A549 (cell line): ENCODE results near the gene SCARB2. TPM values are rescaled to one million over a fixed set of nuclear protein-coding genes. Genes with fewer than 3 reads are reported as not detected.
A peak's percentile ranks its signal among the peaks of the same experiment; 100 is the strongest.

ENCODE experiments used
- ATAC-seq, 2 experiments: fragments of 200-7000 bp in 1 of 2; fragments of >200 bp in 1 of 2; cut with Nextera tagmentation in 1 of 2; cut with Tn5 transposase in 1 of 2; 3 replicates each; pipeline versions ENCODE4 v1.8.0 to v1.9.1; 2018 to 2020; ENCODE audit warnings: mild to moderate bottlenecking in 1 of 2, moderate library complexity in 1 of 2
- CTCF ChIA-PET: fragments of 300-600 bp; sonication (Branson Sonifier 250); formaldehyde crosslinking; extraction: SDS; loops from one replicate; lab custom pipeline; 2021; ENCODE audit warnings: antibody characterized with exemption, inconsistent platforms; lab: Yijun Ruan, JAX
- POLR2A ChIA-PET: fragments of 350-600 bp; formaldehyde crosslinking; extraction: SDS; loops from one replicate; lab custom pipeline; 2021; ENCODE audit warnings: antibody characterized with exemption, inconsistent platforms; lab: Yijun Ruan, JAX
- DNase-seq, 2 experiments: peaks; one replicate each; pipeline versions ENCODE4 v3.0.0 to v3.0.0-alpha.2; 2011 to 2016; ENCODE audit warnings: low read depth in 1 of 2, low spot score in 1 of 2
- FAIRE-seq: peaks from 2 replicates; lab custom pipeline; 2011; peaks lifted over from hg19 to GRCh38; lab: Jason Lieb, UNC
- H3K27ac ChIP-seq, 2 experiments: fragments of >200 bp; sonication (Bioruptor Twin); formaldehyde crosslinking; 3 replicates each; pipeline ENCODE4 v1.5.1; 2016 to 2017
- H3K4me1 ChIP-seq: fragments of >200 bp; sonication (Bioruptor Twin); formaldehyde crosslinking; 3 replicates; pipeline ENCODE4 v1.6.1; 2016
- H3K4me2 ChIP-seq: fragments of >200 bp; sonication (Bioruptor Twin); formaldehyde crosslinking; 3 replicates; pipeline ENCODE4 v1.6.1; 2016
- H3K4me3 ChIP-seq: fragments of >200 bp; sonication (Bioruptor Twin); formaldehyde crosslinking; 3 replicates; pipeline ENCODE4 v1.5.1; 2016
- H3K9me3 ChIP-seq: fragments of >200 bp; sonication (Bioruptor Twin); formaldehyde crosslinking; 3 replicates; pipeline ENCODE4 v1.6.1; 2016
- CBX8 ChIP-seq: fragments of 200-600 bp; sonication (generic); IDR thresholded peaks from 2 replicates; pipeline ENCODE4 v1.6.1; 2016
- CHD2 ChIP-seq: fragments of 150-350 bp; IDR thresholded peaks from 2 replicates; pipeline ENCODE4 v1.6.1; 2014; ENCODE audit warnings: low read length; ENCODE audit not compliant: partially characterized antibody
- E2F6 ChIP-seq: IDR thresholded peaks from 2 replicates; pipeline ENCODE4 v1.6.1; 2012; ENCODE audit warnings: low read depth, borderline replicate concordance
- EHF ChIP-seq: fragments of 250-450 bp; sonication (Bioruptor Pico); IDR thresholded peaks from 2 replicates; pipeline ENCODE4 v1.5.0; 2020; ENCODE audit warnings: mild to moderate bottlenecking
- GATA3 ChIP-seq: IDR thresholded peaks from 2 replicates; pipeline ENCODE4 v1.6.1; 2012; ENCODE audit warnings: borderline replicate concordance
- HEYL ChIP-seq: fragments of 250-450 bp; sonication (Bioruptor Pico); IDR thresholded peaks from 2 replicates; pipeline ENCODE4 v1.8.0; 2021; ENCODE audit warnings: mild to moderate bottlenecking, moderate library complexity
- HOXB13 ChIP-seq: fragments of 250-450 bp; sonication (Bioruptor Pico); IDR thresholded peaks from 2 replicates; pipeline ENCODE4 v1.5.0; 2020; ENCODE audit warnings: low read depth, mild to moderate bottlenecking, moderate library complexity
- KDM5A ChIP-seq: fragments of 200-600 bp; sonication (generic); IDR thresholded peaks from 2 replicates; pipeline ENCODE4 v1.6.1; 2016; ENCODE audit warnings: antibody characterized with exemption, mild to moderate bottlenecking
- MAZ ChIP-seq: fragments of 150-350 bp; IDR thresholded peaks from 2 replicates; pipeline ENCODE4 v1.6.1; 2014; ENCODE audit warnings: antibody characterized with exemption, low read depth, low read length, borderline replicate concordance
- NFE2L2 ChIP-seq: fragments of 150-350 bp; conservative IDR thresholded peaks from 2 replicates; pipeline ENCODE4 v1.6.1; 2014; ENCODE audit warnings: low read length
- NPAS2 ChIP-seq: fragments of 250-450 bp; sonication (Bioruptor Pico); IDR thresholded peaks from 2 replicates; pipeline ENCODE4 v1.8.0; 2022; ENCODE audit warnings: mild to moderate bottlenecking, moderate library complexity, borderline replicate concordance
- NR3C1 ChIP-seq: fragments of >200 bp; sonication (Bioruptor Twin); formaldehyde crosslinking; IDR thresholded peaks from 3 replicates; pipeline ENCODE4 v1.6.1; 2017
- PBX3 ChIP-seq: IDR thresholded peaks from 2 replicates; pipeline ENCODE4 v1.6.1; 2012
- POLR2A ChIP-seq: IDR thresholded peaks from 2 replicates; pipeline ENCODE4 v1.6.1; 2012; ENCODE audit warnings: mild to moderate bottlenecking, low read length
- POLR2AphosphoS2 ChIP-seq: conservative IDR thresholded peaks from 2 replicates; pipeline ENCODE4 v1.6.1; 2012; ENCODE audit warnings: low read length, improper control_type of control experiment, inconsistent platforms
- RAD21 ChIP-seq, 2 experiments: fragments of >200 bp in 1 of 2; sonication (Bioruptor Twin) in 1 of 2; formaldehyde crosslinking in 1 of 2; IDR thresholded peaks in 1 of 2; conservative IDR thresholded peaks in 1 of 2; 2 replicates in 1 of 2; 3 replicates in 1 of 2; pipeline ENCODE4 v1.6.1; 2012 to 2018; ENCODE audit warnings: inconsistent platforms in 1 of 2
- RARB ChIP-seq: fragments of 250-450 bp; sonication (Bioruptor Pico); IDR thresholded peaks from 2 replicates; pipeline ENCODE4 v1.8.0; 2021; ENCODE audit warnings: mild to moderate bottlenecking, moderate library complexity
- RCOR1 ChIP-seq: fragments of 150-350 bp; IDR thresholded peaks from 2 replicates; pipeline ENCODE4 v1.6.1; 2014; ENCODE audit warnings: antibody characterized with exemption, low read length, low read depth
- REST ChIP-seq: fragments of 200-600 bp; sonication (generic); IDR thresholded peaks from 2 replicates; pipeline ENCODE4 v1.6.1; 2016; ENCODE audit warnings: antibody characterized with exemption, mild to moderate bottlenecking, moderate library complexity
- SMC3 ChIP-seq: fragments of >200 bp; sonication (Bioruptor Twin); formaldehyde crosslinking; IDR thresholded peaks from 3 replicates; pipeline ENCODE4 v1.6.1; 2018; ENCODE audit warnings: inconsistent platforms
- TFCP2L1 ChIP-seq: fragments of 250-450 bp; sonication (Bioruptor Pico); IDR thresholded peaks from 2 replicates; pipeline ENCODE4 v1.5.0; 2021; ENCODE audit warnings: mild to moderate bottlenecking
- ZC3H11A ChIP-seq: fragments of 450-650 bp; IDR thresholded peaks from 2 replicates; pipeline ENCODE4 v1.6.1; 2014; ENCODE audit warnings: antibody characterized with exemption, mild to moderate bottlenecking
- ZNF302 ChIP-seq: fragments of 250-450 bp; sonication (Bioruptor Pico); IDR thresholded peaks from 2 replicates; pipeline ENCODE4 v1.9.0; 2021; ENCODE audit warnings: inconsistent platforms, mild to moderate bottlenecking, moderate library complexity
- ZSCAN20 ChIP-seq: fragments of 250-450 bp; sonication (Bioruptor Pico); IDR thresholded peaks from 2 replicates; pipeline ENCODE4 v1.8.0; 2022; ENCODE audit warnings: mild to moderate bottlenecking, moderate library complexity
- WGBS: methylation state at CpG from one replicate; pipeline ENCODE4 v1.1.6; 2017; ENCODE audit errors: missing lambda C conversion rate; 5-methylcytosine and 5-hydroxymethylcytosine counted together
- polyA plus RNA-seq, 4 experiments: library from polyadenylated mRNA; depleted of rRNA in 3 of 4; stranded (reverse); fragments of >200 nt; fragmentation: RNase III in 1 of 4; extraction: RNeasy Plus Mini Kit Qiagen cat#74134 plus additional on column Dnase treatment in 1 of 4; gene quantifications; 2 replicates in 3 of 4; 3 replicates in 1 of 4; pipeline ENCODE4 v1.2.3, GENCODE V29; 2011 to 2017

Gene SCARB2
- polyA plus RNA-seq, 2 of the 4 experiments (the other 2 are of a cell fraction) = 47.2 to 65.4 TPM

GRCh38 chr4:76214177-76214675 is 602 bp upstream of the SCARB2 start:
- no peaks in the 10 kb centered on the region for H3K9me3 ChIP-seq
- peak overlapping the region; percentile 98 for H3K4me2 ChIP-seq
- 47% methylated on average over 8 of the region's 10 CpGs for WGBS
- peaks cover 35% of the 10 kb centered on the region for H3K4me1 ChIP-seq
- H3K27ac ChIP-seq = peak overlapping the region; percentile 98 to 99
- ChIA-PET POLR2A (interaction anchor here (1.3 to 1.8 kb wide), 2 partner anchors 26 to 93 kb away, joined by 3 to 5 read pairs; no protein-coding TSS in a partner anchor), CTCF (interaction anchor here (2.4 kb wide), 1 partner anchor 34 kb away, joined by 10 read pairs; no protein-coding TSS in a partner anchor)
- TF ChIP-seq ZSCAN20 (no peak), ZC3H11A (no peak), PBX3 (no peak), GATA3 (no peak), NR3C1 (no peak), ZNF302 (CRISPR knock-in tag) (no peak), CHD2 (no peak), RARB (no peak), KDM5A (no peak), NPAS2 (CRISPR knock-in tag) (no peak), E2F6 (no peak), NFE2L2 (no peak), CBX8 (no peak), SMC3 (no peak), TFCP2L1 (CRISPR knock-in tag) (no peak), POLR2AphosphoS2 (no peak), POLR2A (no peak)
- no peak for ATAC-seq
- FAIRE-seq = no peak
- peak overlapping the region; percentile 78 for H3K4me3 ChIP-seq
- DNase-seq = peak in 1 of 2 experiments; percentile 10

- peak; percentile 62 to 72 for ATAC-seq
- Histone ChIP-seq H3K4me3 (peak overlapping the region; percentile 78), H3K4me1 (peaks cover 37% of the 10 kb centered on the region), H3K9me3 (no peaks in the 10 kb centered on the region), H3K4me2 (peak overlapping the region; percentile 98), H3K27ac (peak overlapping the region; percentile 98 to 99)
- POLR2A ChIA-PET = interaction anchor here (0.5 to 1.8 kb wide), 5 partner anchors 20 to 94 kb away, joined by 3 to 5 read pairs (median 3); no protein-coding TSS in a partner anchor
- peak; percentile 9 to 20 for DNase-seq
- TF ChIP-seq EHF = no peak
- no peak for TF ChIP-seq RAD21 (conservative IDR thresholded peaks at IDR 0.05 in 1 of 2, IDR thresholded peaks at IDR 0.05 in 1 of 2)
- TF ChIP-seq REST = no peak
- TF ChIP-seq RCOR1 = no peak
- TF ChIP-seq MAZ = no peak
- no peak for TF ChIP-seq ZC3H11A
- TF ChIP-seq SMC3 = no peak
- TF ChIP-seq CBX8 = no peak
- TF ChIP-seq TFCP2L1 (CRISPR knock-in tag) = no peak
- TF ChIP-seq ZSCAN20 = no peak
- TF ChIP-seq HEYL (CRISPR knock-in tag) = no peak
- TF ChIP-seq NPAS2 (CRISPR knock-in tag) = no peak
- no peak for TF ChIP-seq HOXB13
- TF ChIP-seq RARB = no peak
- no peak for TF ChIP-seq ZNF302 (CRISPR knock-in tag)
- CTCF ChIA-PET = interaction anchor here (1.0 to 1.3 kb wide), 2 partner anchors 12 to 33 kb away, joined by 4 to 5 read pairs; no protein-coding TSS in a partner anchor
- WGBS = 14% methylated on average over 13 of the region's 14 CpGs
- FAIRE-seq = no peak
Measured at GRCh38 chr4:76212851-76213414, 691 bp downstream of the SCARB2 start.
